IPS-NIHi7 (cell line): ENCODE measurements around the gene STMP1.

Source experiments
- DNase-seq: peaks from one replicate; pipeline ENCODE4 v3.0.0; 2012; ENCODE audit warnings: mixed read lengths; ENCODE audit errors: extremely low spot score

The STMP1 gene

DNA sequence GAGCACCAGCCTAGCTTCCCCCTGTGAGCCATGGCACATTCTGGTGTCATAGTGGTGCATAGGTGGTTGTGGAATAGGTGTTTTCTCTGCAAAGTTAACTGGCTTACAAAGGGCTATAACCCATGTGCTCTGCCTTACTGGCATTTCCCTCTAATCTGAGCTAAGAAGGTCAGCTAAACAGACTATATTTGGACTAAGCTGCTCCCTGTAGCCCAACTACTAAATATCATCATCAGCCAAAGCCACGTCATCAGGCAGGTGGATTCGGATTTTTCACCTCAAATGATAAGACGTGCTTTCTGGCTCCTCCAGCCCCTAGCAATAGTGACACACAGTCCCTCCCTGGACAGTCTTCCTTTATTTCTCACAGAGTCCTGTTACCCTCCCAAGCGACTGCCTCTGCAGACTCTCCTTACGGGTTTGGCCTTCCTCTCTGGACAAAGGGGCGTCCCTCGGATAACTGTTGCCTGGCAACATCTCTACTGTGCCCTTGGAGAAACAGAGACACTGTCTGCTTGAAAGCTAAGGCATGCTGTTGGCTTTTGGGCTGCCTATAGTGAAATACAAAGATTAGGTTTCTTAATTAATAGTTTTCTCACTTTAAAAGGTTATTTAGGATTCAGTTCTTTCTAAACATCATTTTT is 56.6 kb downstream of the STMP1 start:
- DNase-seq = no peak

GRCh38 chr7:135719688-135720087 is 57.4 kb downstream of the STMP1 start:
- DNase-seq = no peak

- DNase-seq = no peak
Measured at GRCh38 chr7:135721198-135721820, 59.0 kb downstream of the STMP1 start.

DNA sequence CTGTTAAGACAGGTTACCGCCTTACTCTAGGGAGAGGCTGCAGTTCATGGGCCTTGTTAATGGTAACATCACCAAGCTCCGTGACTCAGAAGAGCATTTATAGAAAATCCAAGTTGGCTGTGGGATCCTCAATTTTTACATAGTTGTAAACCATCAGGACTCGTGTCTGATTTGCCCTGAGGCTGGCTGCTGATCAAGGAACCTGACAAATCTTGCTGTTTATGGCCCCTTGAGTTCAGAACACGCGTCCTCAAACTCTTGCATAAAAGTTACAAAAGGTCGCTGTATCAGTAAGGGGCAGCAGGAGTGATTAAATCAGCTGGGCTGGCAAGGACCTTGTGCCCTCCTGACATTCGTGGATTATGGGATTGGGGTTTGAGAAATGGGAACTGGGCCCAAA is 61.1 kb downstream of the STMP1 start:
- DNase-seq = no peak
